Activated naive CD8-positive, alpha-beta T cell treated with anti-CD3 and anti-CD28 coated beads, Interleukin-2, amount 10 ng/mL, durations not matched to agents 7 days and 5 days (primary cell): Measurements from ENCODE around the gene ABCA2. TPM values are rescaled to one million over a fixed set of nuclear protein-coding genes. Genes with fewer than 3 reads are reported as not detected.

Source experiments
- ATAC-seq: fragments of 150-1000 bp; cut with Tn5 transposase; one replicate; pipeline ENCODE4 v1.10.0; 2021; ENCODE audit warnings: low read depth, moderate library complexity
- POLR2A ChIA-PET: fragments of 350-600 bp; sonication (Branson Sonifier 250); formaldehyde crosslinking; loops from one replicate; lab custom pipeline; 2021; ENCODE audit warnings: antibody characterized with exemption; lab: Charles Lee
- DNase-seq: peaks from one replicate; pipeline ENCODE4 v3.0.0; 2021
- H3K27ac Mint-ChIP-seq: one replicate; pipeline ENCODE4 v1.8.0; 2022; ENCODE audit warnings: mild to moderate bottlenecking, mixed read lengths
- H3K27me3 Mint-ChIP-seq: one replicate; pipeline ENCODE4 v1.8.0; 2022; ENCODE audit warnings: mild to moderate bottlenecking, moderate library complexity, mixed read lengths
- H3K36me3 Mint-ChIP-seq: one replicate; pipeline ENCODE4 v1.8.0; 2021; ENCODE audit warnings: mild to moderate bottlenecking, mixed read lengths
- H3K4me1 Mint-ChIP-seq: one replicate; pipeline ENCODE4 v1.8.0; 2021; ENCODE audit warnings: mixed read lengths
- H3K4me3 Mint-ChIP-seq: one replicate; pipeline ENCODE4 v1.8.0; 2022; ENCODE audit warnings: mild to moderate bottlenecking, moderate library complexity, mixed read lengths
- H3K9me3 Mint-ChIP-seq: one replicate; pipeline ENCODE4 v1.8.0; 2021; ENCODE audit warnings: mixed read lengths
- total RNA-seq, 2 experiments: library from RNA; stranded (reverse); gene quantifications; one replicate each; pipeline ENCODE4 v1.2.3, GENCODE V29; 2021

Gene ABCA2
- 10 to 100 TPM; 67.1 to 74.5 TPM for total RNA-seq

- Mint-ChIP-seq H3K4me1 (peaks cover 27% of the 10 kb centered on the region), H3K27ac (peak within 1 kb of the TSS; percentile 58), H3K36me3 (no peaks in the 10 kb centered on the region), H3K27me3 (peaks cover 2% of the 10 kb centered on the region), H3K9me3 (no peaks in the 10 kb centered on the region), H3K4me3 (peak within 1 kb of the TSS; percentile 82)
- DNase-seq: no peak
- POLR2A ChIA-PET: interaction anchor here (0.6 to 2.4 kb wide), 9 partner anchors 8 to 79 kb away, joined by 3 to 9 read pairs (median 5); partner anchors contain the start of genes PAXX and SAPCD2
- no peak for ATAC-seq
These were observed at the start of gene ABCA2 for GRCh38 chr9:137027369-137028262. Gene ABCA2 (minus strand): TSS chr9:137028237. CDS start chr9:137028140, 97 bp downstream.

- Mint-ChIP-seq H3K4me1 (peaks cover 5% of the 10 kb centered on the region), H3K36me3 (peaks cover 11% of the 10 kb centered on the region), H3K27me3 (no peaks in the 10 kb centered on the region), H3K27ac (peak within 1 kb of the TSS; percentile 86), H3K4me3 (peak within 1 kb of the TSS; percentile 79), H3K9me3 (no peaks in the 10 kb centered on the region)
- DNase-seq: peak; percentile 81
- POLR2A ChIA-PET: interaction anchor here (0.6 to 3.5 kb wide), 9 partner anchors 9 to 270 kb away, joined by 3 to 31 read pairs (median 4); partner anchors contain the start of genes MAN1B1, PAXX, RABL6 and RNF208
- ATAC-seq: peak; percentile 70
These were observed 49.1 kb upstream of the ABCA2 start, which contains the start of gene UAP1L1 for GRCh38 chr9:137077010-137077747. Gene UAP1L1 (plus strand): TSS chr9:137077517. CDS start chr9:137077533, 16 bp downstream.

GRCh38 chr9:137076636-137077009 is 48.6 kb upstream of the ABCA2 start:
- POLR2A ChIA-PET: interaction anchor here (0.6 to 3.5 kb wide), 8 partner anchors 10 to 269 kb away, joined by 3 to 31 read pairs (median 4); partner anchors contain the start of genes MAN1B1, RABL6 and TUBB4B
- ATAC-seq (no peak), DNase-seq (no peak)
- peak overlapping the region; percentile 68 for H3K27ac Mint-ChIP-seq
- H3K4me1 Mint-ChIP-seq: peaks cover 5% of the 10 kb centered on the region
- no peaks in the 10 kb centered on the region for H3K9me3 Mint-ChIP-seq
- no peaks in the 10 kb centered on the region for H3K27me3 Mint-ChIP-seq
- peak overlapping the region; percentile 68 for H3K4me3 Mint-ChIP-seq
- H3K36me3 Mint-ChIP-seq: peaks cover 6% of the 10 kb centered on the region

GRCh38 chr9:137075275-137075775 is 47.3 kb upstream of the ABCA2 start:
- ATAC-seq (no peak), DNase-seq (no peak)
- Mint-ChIP-seq H3K9me3 (no peaks in the 10 kb centered on the region), H3K4me1 (peaks cover 13% of the 10 kb centered on the region), H3K36me3 (peaks cover 6% of the 10 kb centered on the region), H3K4me3 (peak overlapping the region; percentile 25), H3K27ac (no peak overlapping the region), H3K27me3 (no peaks in the 10 kb centered on the region)
- POLR2A ChIA-PET: interaction anchor here (3.5 kb wide), 1 partner anchor 11 kb away, joined by 31 read pairs; the partner anchor contains the start of gene MAN1B1

- Mint-ChIP-seq H3K36me3 (peaks cover 3% of the 10 kb centered on the region), H3K27me3 (no peaks in the 10 kb centered on the region), H3K4me3 (no peak overlapping the region), H3K4me1 (peaks cover 13% of the 10 kb centered on the region), H3K27ac (peak overlapping the region; percentile 30), H3K9me3 (no peaks in the 10 kb centered on the region)
- POLR2A ChIA-PET: interaction anchor here (3.5 kb wide), 1 partner anchor 12 kb away, joined by 31 read pairs; the partner anchor contains the start of gene MAN1B1
- DNase-seq: no peak
- no peak for ATAC-seq
These were observed 46.7 kb upstream of the ABCA2 start for GRCh38 chr9:137074657-137075274.

GRCh38 chr9:137073992-137074399 is 46.0 kb upstream of the ABCA2 start:
- POLR2A ChIA-PET: no interaction called here
- H3K4me3 Mint-ChIP-seq: no peak overlapping the region

GRCh38 chr9:137071282-137071681 is 43.2 kb upstream of the ABCA2 start:
- no peak for ATAC-seq
- POLR2A ChIA-PET: interaction anchor here (0.8 to 5.4 kb wide), 14 partner anchors 15 to 169 kb away, joined by 3 to 75 read pairs (median 6); partner anchors contain the start of genes ABCA2, ANAPC2, FBXW5 and MAN1B1
- peak overlapping the region; percentile 91 for H3K27ac Mint-ChIP-seq
- H3K36me3 Mint-ChIP-seq: no peaks in the 10 kb centered on the region
- peak; percentile 35 for DNase-seq
- no peaks in the 10 kb centered on the region for H3K27me3 Mint-ChIP-seq
- H3K4me1 Mint-ChIP-seq: peaks cover 20% of the 10 kb centered on the region
- no peaks in the 10 kb centered on the region for H3K9me3 Mint-ChIP-seq
- H3K4me3 Mint-ChIP-seq: peak overlapping the region; percentile 82

More at GRCh38 chr9:137073992-137074399, 46.0 kb upstream of the ABCA2 start:
- H3K36me3 Mint-ChIP-seq: peaks cover 2% of the 10 kb centered on the region
- H3K27ac Mint-ChIP-seq: no peak overlapping the region
- peaks cover 13% of the 10 kb centered on the region for H3K4me1 Mint-ChIP-seq
- DNase-seq (no peak), ATAC-seq (no peak)
- no peaks in the 10 kb centered on the region for H3K27me3 Mint-ChIP-seq
- no peaks in the 10 kb centered on the region for H3K9me3 Mint-ChIP-seq

- DNase-seq (no peak), ATAC-seq (no peak)
- POLR2A ChIA-PET: interaction anchor here (0.6 to 5.4 kb wide), 28 partner anchors 8 to 950 kb away, joined by 3 to 75 read pairs (median 4); partner anchors contain the start of genes ABCA2, ANAPC2, ENTPD2 and FBXW5
- Mint-ChIP-seq H3K9me3 (no peaks in the 10 kb centered on the region), H3K4me1 (peaks cover 20% of the 10 kb centered on the region), H3K4me3 (peak overlapping the region; percentile 82), H3K36me3 (no peaks in the 10 kb centered on the region), H3K27me3 (no peaks in the 10 kb centered on the region), H3K27ac (peak overlapping the region; percentile 91)
These were observed 42.9 kb upstream of the ABCA2 start for GRCh38 chr9:137070906-137071275.

- H3K4me1 Mint-ChIP-seq: peaks cover 22% of the 10 kb centered on the region
- H3K27me3 Mint-ChIP-seq: no peaks in the 10 kb centered on the region
- no peaks in the 10 kb centered on the region for H3K36me3 Mint-ChIP-seq
- H3K27ac Mint-ChIP-seq: peak within 1 kb of the TSS; percentile 91
- ATAC-seq: peak; percentile 90
- H3K4me3 Mint-ChIP-seq: peak within 1 kb of the TSS; percentile 82
- H3K9me3 Mint-ChIP-seq: no peaks in the 10 kb centered on the region
- DNase-seq: peak; percentile 90
- POLR2A ChIA-PET: interaction anchor here (0.6 to 5.4 kb wide), 34 partner anchors 8 to 950 kb away, joined by 3 to 75 read pairs (median 4); partner anchors contain the start of genes ABCA2, ANAPC2, CYSRT1 and ENTPD2
These were observed 42.3 kb upstream of the ABCA2 start, which contains the start of gene SAPCD2 for GRCh38 chr9:137070201-137070905. Gene SAPCD2 (minus strand): TSS chr9:137070557. CDS start chr9:137070460, 97 bp downstream.

- POLR2A ChIA-PET: interaction anchor here (0.7 to 5.4 kb wide), 31 partner anchors 9 to 357 kb away, joined by 3 to 75 read pairs (median 5); partner anchors contain the start of genes ABCA2, ANAPC2, CYSRT1 and ENTPD2
- Mint-ChIP-seq H3K4me1 (peaks cover 21% of the 10 kb centered on the region), H3K27me3 (no peaks in the 10 kb centered on the region), H3K36me3 (no peaks in the 10 kb centered on the region), H3K27ac (peak overlapping the region; percentile 60), H3K4me3 (peak overlapping the region; percentile 78), H3K9me3 (no peaks in the 10 kb centered on the region)
- DNase-seq (no peak), ATAC-seq (no peak)
These were observed 41.6 kb upstream of the ABCA2 start for GRCh38 chr9:137069508-137070091.
